HFF-Myc (cell line): ENCODE results near the gene FAM114A1.

Source experiments
- DNase-seq: peaks from one replicate; pipeline ENCODE4 v3.0.0-alpha.2; 2011; ENCODE audit warnings: low read depth; ENCODE audit errors: extremely low read depth
- H3K4me3 ChIP-seq: replicated peaks from 2 replicates; pipeline ENCODE4 v1.5.1; 2011; ENCODE audit warnings: low read depth, mild to moderate bottlenecking, control low read depth, low read length
- CTCF ChIP-seq: IDR thresholded peaks from 2 replicates; pipeline ENCODE4 v1.5.1; 2012; ENCODE audit warnings: mild to moderate bottlenecking, low read depth, low read length, control low read depth; ENCODE audit errors: missing control alignments

Gene FAM114A1

GRCh38 chr4:38868059-38868960, 704 bp downstream of the FAM114A1 start:
- no peak for DNase-seq
- H3K4me3 ChIP-seq: peak overlapping the region; percentile 77

GRCh38 chr4:38869511-38869910, 1.9 kb downstream of the FAM114A1 start:
- no peak for TF ChIP-seq CTCF
- no peak for DNase-seq
- H3K4me3 ChIP-seq: peak overlapping the region; percentile 77

More at GRCh38 chr4:38868059-38868960, 704 bp downstream of the FAM114A1 start:
- no peak for TF ChIP-seq CTCF

- peak; percentile 70 for DNase-seq
- no peak for TF ChIP-seq CTCF
- H3K4me3 ChIP-seq: no peak overlapping the region
These were observed 2.6 kb downstream of the FAM114A1 start for GRCh38 chr4:38870098-38870808.

- no peak overlapping the region for H3K4me3 ChIP-seq
- no peak for TF ChIP-seq CTCF
- no peak for DNase-seq
These were observed 4.0 kb downstream of the FAM114A1 start for GRCh38 chr4:38871593-38871992.

GRCh38 chr4:38872620-38873019, 5.0 kb downstream of the FAM114A1 start:
- TF ChIP-seq CTCF: no peak
- peak; percentile 88 for DNase-seq
- H3K4me3 ChIP-seq: no peak overlapping the region

- no peak overlapping the region for H3K4me3 ChIP-seq
- peak; percentile 7 for TF ChIP-seq CTCF
- DNase-seq: no peak
These were observed 5.8 kb downstream of the FAM114A1 start for GRCh38 chr4:38873290-38873944.
